Inflammatory macrophage (primary cell): ENCODE data around the gene IL17B.
"Not testable (repeated sequence)": the region's sequence is repeated elsewhere in the genome, so short reads cannot be mapped to it uniquely, and the experiment has no call there.

ENCODE experiments used
- DNase-seq, 2 donors: peaks; one replicate each; pipeline ENCODE4 v3.0.0-alpha.2; 2020 to 2022

The IL17B gene

GRCh38 chr5:149400304-149400703 is 21.2 kb upstream of the IL17B start:
- DNase-seq, result no peak

GRCh38 chr5:149399775-149400174 is 20.7 kb upstream of the IL17B start:
- no peak for DNase-seq

GRCh38 chr5:149398747-149399266 is 19.7 kb upstream of the IL17B start:
- DNase-seq, result not testable (repeated sequence)

GRCh38 chr5:149397530-149397929 is 18.4 kb upstream of the IL17B start:
- no peak for DNase-seq

GRCh38 chr5:149394996-149395395 is 15.9 kb upstream of the IL17B start:
- not testable (repeated sequence) for DNase-seq

GRCh38 chr5:149392718-149393117 is 13.6 kb upstream of the IL17B start:
- DNase-seq, result no peak

- no peak for DNase-seq
Observed at GRCh38 chr5:149391524-149391923, 12.4 kb upstream of the IL17B start.

GRCh38 chr5:149391076-149391475 is 12.0 kb upstream of the IL17B start:
- DNase-seq, result not testable (repeated sequence)

- no peak for DNase-seq
Observed at GRCh38 chr5:149389552-149390495, 10.7 kb upstream of the IL17B start.

- no peak for DNase-seq
Observed at GRCh38 chr5:149388498-149389190, 9.6 kb upstream of the IL17B start.

GRCh38 chr5:149387982-149388381 is 8.9 kb upstream of the IL17B start:
- DNase-seq, result no peak

- DNase-seq, result no peak
Observed at GRCh38 chr5:149387081-149387631, 8.1 kb upstream of the IL17B start.

GRCh38 chr5:149386166-149386565 is 7.1 kb upstream of the IL17B start:
- DNase-seq, result no peak

- DNase-seq, result no peak
Observed at GRCh38 chr5:149383399-149383798, 4.3 kb upstream of the IL17B start.

- no peak for DNase-seq
Observed at GRCh38 chr5:149382517-149383220, 3.6 kb upstream of the IL17B start.

- peak; percentile 68 to 69 for DNase-seq
Observed at GRCh38 chr5:149381986-149382338, 2.9 kb upstream of the IL17B start.

- no peak for DNase-seq
Observed at GRCh38 chr5:149381261-149381985, 2.3 kb upstream of the IL17B start.

GRCh38 chr5:149380466-149381121 is 1.5 kb upstream of the IL17B start:
- DNase-seq, result no peak

- no peak for DNase-seq
Observed at GRCh38 chr5:149379818-149380374, 804 bp upstream of the IL17B start.

GRCh38 chr5:149378241-149378820 is 761 bp downstream of the IL17B start:
- DNase-seq, result no peak
